ENCODE measurements around the gene PCDH10. TPM values are rescaled to one million over a fixed set of nuclear protein-coding genes. Genes with fewer than 3 reads are reported as not detected.

The PCDH10 gene
- total and polyA plus RNA-seq, 2 of the 4 experiments (the other 2 are of a cell fraction), result 0.90 to 2.0 TPM

- Histone ChIP-seq H3K23ac (ENCODE audit: low read depth, low read length) (no peak overlapping the region), H3K79me1 (ENCODE audit: low read depth in 1 of 2, low read length in 2 of 2) (no peaks in the 10 kb centered on the region), H4K8ac (ENCODE audit: low read depth in 2 of 2, low read length in 2 of 2) (no peak overlapping the region), H3K27ac (ENCODE audit: insufficient read depth, low read length) (no peak overlapping the region), H3K4ac (ENCODE audit: low read depth, low read length) (no peak overlapping the region), H3K27me3 (ENCODE audit: control insufficient read depth, insufficient read depth, low read length) (peaks cover 46% of the 10 kb centered on the region), H2AK5ac (ENCODE audit: low read depth, low read length) (no peak overlapping the region), H4K91ac (ENCODE audit: insufficient read depth, low read depth, low read length) (no peak overlapping the region), H2BK20ac (ENCODE audit: low read depth, low read length) (no peak overlapping the region), H3K4me1 (ENCODE audit: control insufficient read depth, insufficient read depth, low read length) (peaks cover 2% of the 10 kb centered on the region; the same call in 1 of the 2 replicates), H3K9me3 (ENCODE audit: control insufficient read depth, insufficient read depth, low read length) (no peaks in the 10 kb centered on the region), H3K9me1 (ENCODE audit: insufficient read depth, low read length) (no peaks in the 10 kb centered on the region), H2BK15ac (ENCODE audit: low read depth, low read length) (no peak overlapping the region), H3K4me3 (ENCODE audit: insufficient read depth, low read depth, low read length) (peak overlapping the region; percentile 42; the same call in 1 of the 2 replicates), H4K5ac (ENCODE audit: low read depth, low read length) (no peak overlapping the region), H2AK9ac (replicated peaks; ENCODE audit: low read depth, low read length, poor library complexity) (no peak overlapping the region), H2BK120ac (ENCODE audit: low read depth, low read length) (no peak overlapping the region), H3K36me3 (ENCODE audit: control insufficient read depth, insufficient read depth, low read length) (no peaks in the 10 kb centered on the region), H2AFZ (replicated peaks; ENCODE audit: low read length, poor library complexity) (peak overlapping the region; percentile 89), H3K18ac (ENCODE audit: low read depth, low read length) (no peak overlapping the region), H3K14ac (replicated peaks; ENCODE audit: low read depth, low read length) (no peak overlapping the region), H2BK5ac (ENCODE audit: low read depth, low read length, poor library complexity, severe bottlenecking) (no peak overlapping the region), H4K20me1 (ENCODE audit: insufficient read depth, low read length) (no peaks in the 10 kb centered on the region), H3K9ac (ENCODE audit: low read depth, low read length) (no peak overlapping the region), H3K4me2 (ENCODE audit: low read depth, low read length) (peak overlapping the region; percentile 87), H3K56ac (ENCODE audit: extremely low read depth, insufficient read depth, low read length) (no peak overlapping the region; the same call in 1 of the 2 replicates)
- no peak for DNase-seq
- TF ChIP-seq ELK1 (IDR thresholded peaks at IDR 0.05; ENCODE audit: borderline replicate concordance, low read depth, low read length) (no peak), SMC3 (IDR thresholded peaks at IDR 0.05; ENCODE audit: low read depth, low read length) (no peak), MAFK (IDR thresholded peaks at IDR 0.05; ENCODE audit: low read depth, low read length) (no peak), RCOR1 (IDR thresholded peaks at IDR 0.05; ENCODE audit: insufficient replicate concordance, low read length) (no peak), CHD1 (IDR thresholded peaks at IDR 0.05; ENCODE audit: low read depth, low read length) (no peak), BHLHE40 (IDR thresholded peaks at IDR 0.05; ENCODE audit: low read depth, low read length) (no peak), RFX5 (IDR thresholded peaks at IDR 0.05; ENCODE audit: low read depth, low read length) (no peak), RAD21 (IDR thresholded peaks at IDR 0.05; ENCODE audit: low read length) (no peak), MXI1 (IDR thresholded peaks at IDR 0.05; ENCODE audit: borderline replicate concordance, low read depth, low read length) (no peak), CTCF (conservative IDR thresholded peaks at IDR 0.05; ENCODE audit: low read depth, low read length) (no peak), CEBPB (IDR thresholded peaks at IDR 0.05; ENCODE audit: low read depth, low read length) (no peak), USF2 (IDR thresholded peaks at IDR 0.05; ENCODE audit: low read depth, low read length) (no peak), MAZ (IDR thresholded peaks at IDR 0.05; ENCODE audit: borderline replicate concordance, low read depth, low read length) (no peak), FOS (IDR thresholded peaks at IDR 0.05; ENCODE audit: low read depth, low read length) (no peak), POLR2A (IDR thresholded peaks at IDR 0.05; ENCODE audit: low read depth, low read length) (no peak), NFE2L2 (IDR thresholded peaks at IDR 0.05; ENCODE audit: low read depth, low read length) (no peak)
- dilution Hi-C loops (cut with HindIII; ENCODE audit: low sequenced_read_pairs, unreplicated experiment) (no loop called here), in situ Hi-C loops (cut with MboI; ENCODE audit: low sequenced_read_pairs) (no loop called here), intact Hi-C loops (cut with micrococcal nuclease) (loop anchor here (5.0 to 10.0 kb wide), 2 partner anchors 923 to 1755 kb away; no protein-coding TSS in a partner anchor)
- WGBS, 2 experiments (ENCODE audit: extremely low coverage in 2 of 2, insufficient read length in 1 of 2), result no CpG with 5 or more reads among the region's 8 CpGs
- ATAC-seq (ENCODE audit: low read depth), result no peak
- CTCF ChIA-PET, result no interaction called here
- POLR2A ChIA-PET (ENCODE audit: unreplicated experiment), result no interaction called here
- BruUV-seq (replicated peaks), result no TSS peak
Measured at GRCh38 chr4:133149364-133149695, 236 bp downstream of the PCDH10 start.
